ENCODE data around the gene VGLL4. TPM values are rescaled to one million over a fixed set of nuclear protein-coding genes. Genes with fewer than 3 reads are reported as not detected.
A peak's percentile ranks its signal among the peaks of the same experiment; 100 is the strongest.

Gene VGLL4
- total RNA-seq, 1 donor from 2014 or later: 29.3 TPM

DNA sequence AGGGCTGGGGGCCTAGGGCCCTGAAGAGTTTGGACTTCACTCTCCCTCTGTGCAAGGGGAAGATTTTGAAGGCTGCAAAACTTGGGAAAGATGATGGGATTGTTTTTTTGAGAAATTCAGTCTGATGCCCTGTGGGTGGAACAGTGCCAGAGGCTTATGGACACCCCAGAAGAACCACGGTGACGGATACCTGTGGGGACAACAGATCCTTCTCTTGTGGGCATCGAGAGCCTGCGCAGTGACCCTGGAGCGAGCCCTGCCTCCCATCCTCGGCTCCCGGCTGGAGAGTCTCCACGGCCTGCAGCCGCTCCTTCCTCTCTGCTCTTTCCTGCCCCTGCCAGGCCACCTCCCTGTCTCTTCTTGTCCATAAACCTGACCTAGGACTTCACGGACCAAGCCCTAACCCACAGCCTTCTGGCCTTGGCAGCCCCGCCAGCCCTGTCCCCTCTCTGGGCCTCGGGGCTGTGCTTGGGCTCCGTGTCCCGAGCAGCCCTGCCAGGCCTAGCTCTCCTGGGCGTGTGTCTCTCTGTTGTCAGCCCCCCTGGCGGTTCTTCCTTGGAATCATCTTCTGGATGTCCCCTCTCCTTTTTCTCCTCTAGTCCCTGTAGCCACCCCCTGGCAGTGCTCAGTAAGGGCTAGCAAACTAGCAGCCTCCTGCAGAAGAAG lies 98.4 kb downstream of the VGLL4 start:
- no peak for DNase-seq
- peaks cover 7% of the 10 kb centered on the region for H3K9me3 ChIP-seq (replicated peaks)
- intact Hi-C loops (cut with micrococcal nuclease): no loop called here
- H3K27ac ChIP-seq (replicated peaks): peak overlapping the region; percentile 69
- TF ChIP-seq, protein P1, sequence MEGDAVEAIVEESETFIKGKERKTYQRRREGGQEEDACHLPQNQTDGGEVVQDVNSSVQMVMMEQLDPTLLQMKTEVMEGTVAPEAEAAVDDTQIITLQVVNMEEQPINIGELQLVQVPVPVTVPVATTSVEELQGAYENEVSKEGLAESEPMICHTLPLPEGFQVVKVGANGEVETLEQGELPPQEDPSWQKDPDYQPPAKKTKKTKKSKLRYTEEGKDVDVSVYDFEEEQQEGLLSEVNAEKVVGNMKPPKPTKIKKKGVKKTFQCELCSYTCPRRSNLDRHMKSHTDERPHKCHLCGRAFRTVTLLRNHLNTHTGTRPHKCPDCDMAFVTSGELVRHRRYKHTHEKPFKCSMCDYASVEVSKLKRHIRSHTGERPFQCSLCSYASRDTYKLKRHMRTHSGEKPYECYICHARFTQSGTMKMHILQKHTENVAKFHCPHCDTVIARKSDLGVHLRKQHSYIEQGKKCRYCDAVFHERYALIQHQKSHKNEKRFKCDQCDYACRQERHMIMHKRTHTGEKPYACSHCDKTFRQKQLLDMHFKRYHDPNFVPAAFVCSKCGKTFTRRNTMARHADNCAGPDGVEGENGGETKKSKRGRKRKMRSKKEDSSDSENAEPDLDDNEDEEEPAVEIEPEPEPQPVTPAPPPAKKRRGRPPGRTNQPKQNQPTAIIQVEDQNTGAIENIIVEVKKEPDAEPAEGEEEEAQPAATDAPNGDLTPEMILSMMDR (IDR thresholded peaks at IDR 0.05; ENCODE audit: borderline replicate concordance): no peak
- no peaks in the 10 kb centered on the region for H3K27me3 ChIP-seq (ENCODE audit: low read depth)
- no peaks in the 10 kb centered on the region for H3K36me3 ChIP-seq
- H3K4me1 ChIP-seq: peaks cover 42% of the 10 kb centered on the region
- H3K4me3 ChIP-seq: no peak overlapping the region

DNA sequence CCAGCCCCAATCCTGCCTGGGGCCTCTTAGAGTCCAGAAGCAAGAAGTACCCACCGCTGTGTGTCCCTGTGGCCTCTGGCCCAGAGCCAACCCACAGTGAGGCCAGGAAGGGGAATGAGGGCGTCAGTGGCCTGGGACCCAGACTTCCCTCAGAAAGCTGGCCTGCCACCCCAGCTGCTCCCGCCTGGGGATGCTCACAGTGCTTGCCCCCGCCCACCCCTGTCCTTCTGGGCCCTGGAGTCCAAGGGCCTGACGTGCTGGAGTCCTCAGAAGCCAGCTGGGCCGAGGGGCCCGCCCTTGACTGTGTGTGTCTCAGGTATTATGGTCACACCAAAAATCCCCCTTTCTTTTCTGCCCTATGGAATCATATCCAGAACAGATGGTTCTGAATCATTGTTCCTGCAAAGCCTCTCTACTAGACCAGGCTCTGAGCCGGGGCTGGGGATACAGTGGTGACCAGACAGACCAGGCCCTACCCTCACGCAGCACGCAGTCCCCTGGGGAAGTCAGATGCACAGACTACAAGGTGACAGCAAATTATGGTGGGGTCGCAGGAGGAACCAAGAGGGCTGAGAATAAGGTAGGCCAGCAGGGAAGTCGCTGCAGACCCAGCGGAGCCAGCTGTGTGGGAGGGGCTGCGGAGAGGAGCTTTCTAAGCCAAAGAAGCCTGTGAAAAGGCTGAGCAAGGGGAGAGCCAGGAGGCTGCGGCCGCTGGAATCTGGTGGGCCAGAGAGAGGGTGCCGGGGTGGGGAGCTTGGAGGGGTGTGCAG lies 99.1 kb downstream of the VGLL4 start:
- peaks cover 35% of the 10 kb centered on the region for H3K4me1 ChIP-seq
- TF ChIP-seq, protein P1 (IDR thresholded peaks at IDR 0.05; ENCODE audit: borderline replicate concordance): no peak
- no peaks in the 10 kb centered on the region for H3K36me3 ChIP-seq
- intact Hi-C loops (cut with micrococcal nuclease): no loop called here
- H3K27ac ChIP-seq (replicated peaks): peak overlapping the region; percentile 69
- no peak overlapping the region for H3K4me3 ChIP-seq
- peaks cover 7% of the 10 kb centered on the region for H3K9me3 ChIP-seq (replicated peaks)
- no peaks in the 10 kb centered on the region for H3K27me3 ChIP-seq (ENCODE audit: low read depth)
- no peak for DNase-seq

DNA sequence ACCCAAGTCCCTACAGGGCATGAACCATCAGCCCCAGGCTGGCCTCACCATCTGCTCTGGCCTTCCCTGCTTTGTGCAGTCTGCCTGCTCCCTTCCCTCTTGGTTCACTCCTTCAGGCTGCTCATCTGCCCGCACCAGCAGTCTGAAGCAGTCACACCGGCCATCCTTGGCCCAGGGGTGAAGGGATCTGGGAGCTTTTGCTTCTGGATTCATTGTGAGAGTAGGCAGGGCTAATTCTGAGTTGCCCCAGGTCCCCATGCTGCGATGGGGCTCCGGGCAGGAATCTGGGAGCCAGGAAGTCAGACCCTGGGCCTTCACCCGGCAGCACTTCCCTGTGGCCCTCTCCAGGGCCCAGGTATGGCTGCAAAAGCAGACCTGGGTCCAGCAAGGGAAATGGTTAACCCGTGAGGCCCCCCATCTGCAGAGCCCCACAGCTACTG lies 99.7 kb downstream of the VGLL4 start:
- no peaks in the 10 kb centered on the region for H3K36me3 ChIP-seq
- peaks cover 7% of the 10 kb centered on the region for H3K9me3 ChIP-seq (replicated peaks)
- TF ChIP-seq, protein P1 (IDR thresholded peaks at IDR 0.05; ENCODE audit: borderline replicate concordance): no peak
- DNase-seq: no peak
- H3K27me3 ChIP-seq (ENCODE audit: low read depth): no peaks in the 10 kb centered on the region
- intact Hi-C loops (cut with micrococcal nuclease): no loop called here
- peaks cover 29% of the 10 kb centered on the region for H3K4me1 ChIP-seq
- H3K27ac ChIP-seq (replicated peaks): peak overlapping the region; percentile 69
- H3K4me3 ChIP-seq: no peak overlapping the region

GRCh38 chr3:11543141-11543947 lies 100.4 kb downstream of the VGLL4 start:
- H3K9me3 ChIP-seq (replicated peaks): peaks cover 7% of the 10 kb centered on the region
- H3K27ac ChIP-seq (replicated peaks): no peak overlapping the region
- TF ChIP-seq, protein P1 (IDR thresholded peaks at IDR 0.05; ENCODE audit: borderline replicate concordance): no peak
- DNase-seq: no peak
- H3K4me3 ChIP-seq: no peak overlapping the region
- H3K27me3 ChIP-seq (ENCODE audit: low read depth): no peaks in the 10 kb centered on the region
- peaks cover 23% of the 10 kb centered on the region for H3K4me1 ChIP-seq
- H3K36me3 ChIP-seq: no peaks in the 10 kb centered on the region
- intact Hi-C loops (cut with micrococcal nuclease): no loop called here

GRCh38 chr3:11542551-11542950 lies 101.2 kb downstream of the VGLL4 start:
- TF ChIP-seq, protein P1 (IDR thresholded peaks at IDR 0.05; ENCODE audit: borderline replicate concordance): no peak
- Histone ChIP-seq H3K27ac (replicated peaks) (no peak overlapping the region), H3K9me3 (replicated peaks) (peaks cover 7% of the 10 kb centered on the region), H3K27me3 (ENCODE audit: low read depth) (no peaks in the 10 kb centered on the region), H3K36me3 (no peaks in the 10 kb centered on the region), H3K4me3 (no peak overlapping the region), H3K4me1 (peaks cover 21% of the 10 kb centered on the region)
- DNase-seq: no peak
- intact Hi-C loops (cut with micrococcal nuclease): no loop called here

Measured in left ventricle myocardium inferior (tissue), 1 donor.